ENCODE measurements around the gene ABR. TPM values are rescaled to one million over a fixed set of nuclear protein-coding genes. Genes with fewer than 3 reads are reported as not detected.

The ABR gene
- total and polyA plus RNA-seq, 2 of the 8 experiments (the other 6 are each of a cell fraction or from before 2014, with no cell fraction given), result 44.8 to 47.2 TPM

DNA sequence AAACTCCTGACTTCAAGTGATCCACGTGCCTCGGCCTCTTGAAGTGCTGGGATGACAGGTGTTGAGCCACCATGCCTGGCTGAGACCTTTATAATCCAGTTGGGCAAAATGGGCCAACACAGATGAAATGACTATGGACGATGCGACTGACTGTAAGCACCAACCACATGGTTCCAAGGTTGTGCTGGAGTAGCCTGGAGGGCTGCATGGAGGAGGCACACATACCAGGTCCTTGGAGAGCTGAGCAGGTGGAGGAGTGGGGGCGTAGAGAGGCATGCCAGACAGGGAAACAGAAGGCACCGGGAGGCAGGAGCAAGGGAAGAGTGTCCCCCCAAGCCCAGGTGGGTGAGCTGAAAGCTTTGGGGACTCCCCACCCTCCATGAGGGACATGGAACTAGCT, 85.2 kb downstream of the ABR start:
- Histone ChIP-seq H3K4ac (replicated peaks; ENCODE audit: insufficient read length, low read depth, low read length) (no peak overlapping the region), H3K27ac (ENCODE audit: low read depth, low read length) (no peak overlapping the region), H3K4me3 (ENCODE audit: extremely low read depth in 1 of 4, insufficient read depth in 2 of 4, low read depth in 3 of 4, low read length in 4 of 4) (no peak overlapping the region), H4K8ac (ENCODE audit: extremely low read depth, insufficient read depth, low read length) (no peak overlapping the region), H4K20me1 (replicated peaks in 1 of 2; ENCODE audit: control insufficient read depth in 1 of 2, insufficient read depth in 2 of 2, low read length in 2 of 2) (peaks cover 2 to 4% of the 10 kb centered on the region in 2 experiments), H3K9me3 (ENCODE audit: insufficient read depth in 2 of 2, low read depth in 1 of 2, low read length in 1 of 2) (no peaks in the 10 kb centered on the region), H3K56ac (replicated peaks; ENCODE audit: insufficient read length, low read depth, low read length) (no peak overlapping the region), H2BK12ac (ENCODE audit: low read depth, low read length) (no peak overlapping the region), H4K5ac (ENCODE audit: insufficient read length, low read depth, low read length) (no peak overlapping the region), H3K9ac (replicated peaks in 1 of 4; ENCODE audit: extremely low read depth in 1 of 4, low read depth in 3 of 4, low read length in 3 of 4) (no peak overlapping the region), H2BK5ac (ENCODE audit: low read depth, low read length) (no peak overlapping the region), H4K91ac (replicated peaks; ENCODE audit: insufficient read length, low read length) (no peak overlapping the region), H3K4me2 (ENCODE audit: insufficient read depth in 1 of 2, low read depth in 2 of 2, low read length in 2 of 2) (no peak overlapping the region), H3K79me1 (ENCODE audit: low read depth, low read length) (no peaks in the 10 kb centered on the region), H3K23me2 (ENCODE audit: low read depth, low read length) (no peaks in the 10 kb centered on the region), H3K4me1 (replicated peaks in 1 of 4; ENCODE audit: control insufficient read depth in 3 of 4, insufficient read depth in 4 of 4, low read length in 3 of 4) (peaks cover 0 to 4% (median 0%) of the 10 kb centered on the region in 4 experiments; a peak in 1 of 7 replicates), H2BK120ac (replicated peaks; ENCODE audit: low read depth, low read length) (no peak overlapping the region), H2BK20ac (ENCODE audit: low read length) (no peak overlapping the region), H3K18ac (ENCODE audit: extremely low read depth, low read length) (no peak overlapping the region), H3K14ac (ENCODE audit: insufficient read length) (no peak overlapping the region), H3K36me3 (ENCODE audit: control insufficient read depth in 2 of 4, insufficient read depth in 4 of 4, low read length in 3 of 4) (no peaks in the 10 kb centered on the region; a peak in 2 of 8 replicates), H2AFZ (ENCODE audit: low read length) (no peak overlapping the region), H2AK5ac (ENCODE audit: low read depth, low read length) (no peak overlapping the region), H3K27me3 (replicated peaks in 1 of 4; ENCODE audit: control insufficient read depth in 3 of 4, extremely low read depth in 1 of 4, insufficient read depth in 3 of 4, low read length in 3 of 4) (no peaks in the 10 kb centered on the region), H3K23ac (ENCODE audit: insufficient read length) (no peak overlapping the region), H3K79me2 (ENCODE audit: control insufficient read depth in 1 of 2, insufficient read depth in 2 of 2, low read length in 2 of 2) (no peaks in the 10 kb centered on the region), H2BK15ac (ENCODE audit: low read length) (no peak overlapping the region)
- TF ChIP-seq SP2 (IDR thresholded peaks at IDR 0.05; ENCODE audit: low read length) (no peak), YY1 (IDR thresholded peaks at IDR 0.05; ENCODE audit: low read depth, low read length) (no peak)
- TF ChIP-seq, protein P1, sequence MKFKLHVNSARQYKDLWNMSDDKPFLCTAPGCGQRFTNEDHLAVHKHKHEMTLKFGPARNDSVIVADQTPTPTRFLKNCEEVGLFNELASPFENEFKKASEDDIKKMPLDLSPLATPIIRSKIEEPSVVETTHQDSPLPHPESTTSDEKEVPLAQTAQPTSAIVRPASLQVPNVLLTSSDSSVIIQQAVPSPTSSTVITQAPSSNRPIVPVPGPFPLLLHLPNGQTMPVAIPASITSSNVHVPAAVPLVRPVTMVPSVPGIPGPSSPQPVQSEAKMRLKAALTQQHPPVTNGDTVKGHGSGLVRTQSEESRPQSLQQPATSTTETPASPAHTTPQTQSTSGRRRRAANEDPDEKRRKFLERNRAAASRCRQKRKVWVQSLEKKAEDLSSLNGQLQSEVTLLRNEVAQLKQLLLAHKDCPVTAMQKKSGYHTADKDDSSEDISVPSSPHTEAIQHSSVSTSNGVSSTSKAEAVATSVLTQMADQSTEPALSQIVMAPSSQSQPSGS (IDR thresholded peaks at IDR 0.05; ENCODE audit: low read length), result no peak
- FAIRE-seq (no peak), DNase-seq (ENCODE audit: low read depth in 1 of 2, low spot score in 2 of 2) (no peak)
- ChIA-PET POLR2A (ENCODE audit: partially characterized antibody) (interaction anchor here (0.7 kb wide), 1 partner anchor 28 kb away, joined by 3 read pairs; no protein-coding TSS in a partner anchor), CTCF (ENCODE audit: partially characterized antibody) (interaction anchor here (0.8 to 2.3 kb wide), 6 partner anchors 13 to 38 kb away, joined by 3 to 7 read pairs (median 4); no protein-coding TSS in a partner anchor)
- 92% methylated on average over 6 of the region's 6 CpGs; no CpG with 5 or more reads in 1 of the 2 experiments for WGBS, 2 experiments (ENCODE audit: extremely low coverage in 1 of 2, insufficient coverage in 1 of 2, insufficient read length in 1 of 2, insufficient replicate concordance in 2 of 2, low coverage in 1 of 2, low lambda C conversion rate in 2 of 2, missing lambda C conversion rate in 1 of 2)
